ENCODE measurements around the gene PKDCC. TPM values are rescaled to one million over a fixed set of nuclear protein-coding genes. Genes with fewer than 3 reads are reported as not detected.

The PKDCC gene
- total and polyA plus RNA-seq, 2 of the 13 experiments (the other 11 are each of a cell fraction or from before 2014, with no cell fraction given) = 52.6 to 58.8 TPM

DNA sequence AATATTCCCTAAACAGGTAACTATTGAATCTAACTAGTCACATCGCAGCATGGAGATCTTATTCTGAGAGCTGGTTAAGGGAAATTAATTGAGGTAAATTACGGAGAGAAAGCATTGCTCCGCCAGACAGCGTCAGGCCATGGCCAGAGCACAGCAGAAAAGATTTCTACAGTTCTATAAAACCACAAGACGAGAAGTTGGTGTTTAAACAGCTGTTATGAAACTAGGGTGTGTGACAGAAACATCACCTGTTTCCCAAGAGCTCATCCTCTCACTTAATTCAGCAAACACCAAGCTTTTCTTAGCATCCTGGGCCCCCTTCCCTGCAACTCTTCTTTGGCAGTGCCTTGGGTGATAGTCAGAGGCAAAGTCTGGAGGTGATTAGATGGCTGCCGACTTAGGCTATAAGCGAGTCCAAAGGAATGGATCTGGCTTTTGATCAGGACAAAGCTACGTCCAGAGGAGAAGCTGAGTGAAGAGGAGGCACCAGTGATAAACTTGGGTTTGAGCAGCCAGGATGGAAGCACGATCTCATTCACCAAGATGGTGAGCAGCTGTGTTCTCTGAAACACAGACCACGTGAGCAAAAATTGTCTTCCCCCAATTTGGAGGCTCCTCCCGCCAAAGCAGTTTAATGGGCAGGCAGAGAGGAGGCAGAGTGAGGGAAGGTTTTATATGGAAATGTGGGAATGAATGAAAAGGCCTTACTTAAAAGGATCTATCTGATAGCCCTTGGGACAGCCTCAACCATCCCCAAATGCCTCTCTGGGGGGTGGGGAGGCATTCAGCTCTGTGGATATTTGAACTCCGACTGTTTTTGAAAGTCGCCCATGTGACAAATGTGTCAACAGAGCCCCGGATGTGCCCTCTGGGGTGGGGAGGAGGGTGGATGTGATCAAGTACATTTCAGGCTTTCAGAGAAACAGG lies 57.8 kb downstream of the PKDCC start (continued):
- TF ChIP-seq HIVEP1 (CRISPR knock-in tag; IDR thresholded peaks at IDR 0.05) (no peak; the same call in 1 of the 2 replicates), ZNF777 (CRISPR knock-in tag; IDR thresholded peaks at IDR 0.05) (no peak), FOXC1 (CRISPR knock-in tag; IDR thresholded peaks at IDR 0.05; ENCODE audit: borderline replicate concordance) (no peak), ZNF224 (CRISPR knock-in tag; IDR thresholded peaks at IDR 0.05) (no peak), TGIF2 (CRISPR knock-in tag; IDR thresholded peaks at IDR 0.05) (0 out of 2 replicates have a peak, but pooled peaks have one; percentile 6), ZFP37 (CRISPR knock-in tag; IDR thresholded peaks at IDR 0.05; ENCODE audit: borderline replicate concordance) (peak; percentile 87), DR1 (CRISPR knock-in tag; IDR thresholded peaks at IDR 0.05) (no peak), LCORL (IDR thresholded peaks at IDR 0.05) (no peak), LCORL (CRISPR knock-in tag; IDR thresholded peaks at IDR 0.05) (peak; percentile 84; the same call in 1 of the 2 replicates), SIN3B (IDR thresholded peaks at IDR 0.05; ENCODE audit: low read length) (no peak), PLRG1 (conservative IDR thresholded peaks at IDR 0.05) (no peak), HOXA7 (CRISPR knock-in tag; IDR thresholded peaks at IDR 0.05) (no peak), ZNF605 (CRISPR knock-in tag; IDR thresholded peaks at IDR 0.05) (peak; percentile 60; the same call in 1 of the 2 replicates), ZNF136 (CRISPR knock-in tag; IDR thresholded peaks at IDR 0.05; ENCODE audit: low read depth) (no peak), SALL2 (CRISPR knock-in tag; IDR thresholded peaks at IDR 0.05) (no peak), ZNF256 (CRISPR knock-in tag; conservative IDR thresholded peaks at IDR 0.05) (no peak), ZSCAN31 (CRISPR knock-in tag; IDR thresholded peaks at IDR 0.05; ENCODE audit: low read depth) (peak; percentile 33; the same call in 1 of the 2 replicates), CREB1 (IDR thresholded peaks at IDR 0.05) (no peak), CREB1 (CRISPR knock-in tag; IDR thresholded peaks at IDR 0.05) (peak; percentile 84), ZNF552 (CRISPR knock-in tag; IDR thresholded peaks at IDR 0.05; ENCODE audit: borderline replicate concordance) (peak; percentile 85; the same call in 1 of the 2 replicates), ARHGAP35 (CRISPR knock-in tag; IDR thresholded peaks at IDR 0.05; ENCODE audit: borderline replicate concordance) (no peak), ZNF138 (CRISPR knock-in tag; IDR thresholded peaks at IDR 0.05; ENCODE audit: low read depth) (no peak), ATAD3A (CRISPR knock-in tag; IDR thresholded peaks at IDR 0.05) (no peak), ZNF747 (CRISPR knock-in tag; IDR thresholded peaks at IDR 0.05; ENCODE audit: borderline replicate concordance) (no peak), MAFF (IDR thresholded peaks at IDR 0.05; ENCODE audit: low read depth, low read length) (0 out of 2 replicates have a peak, but pooled peaks have one; percentile 1)
- TF ChIP-seq, protein P1, sequence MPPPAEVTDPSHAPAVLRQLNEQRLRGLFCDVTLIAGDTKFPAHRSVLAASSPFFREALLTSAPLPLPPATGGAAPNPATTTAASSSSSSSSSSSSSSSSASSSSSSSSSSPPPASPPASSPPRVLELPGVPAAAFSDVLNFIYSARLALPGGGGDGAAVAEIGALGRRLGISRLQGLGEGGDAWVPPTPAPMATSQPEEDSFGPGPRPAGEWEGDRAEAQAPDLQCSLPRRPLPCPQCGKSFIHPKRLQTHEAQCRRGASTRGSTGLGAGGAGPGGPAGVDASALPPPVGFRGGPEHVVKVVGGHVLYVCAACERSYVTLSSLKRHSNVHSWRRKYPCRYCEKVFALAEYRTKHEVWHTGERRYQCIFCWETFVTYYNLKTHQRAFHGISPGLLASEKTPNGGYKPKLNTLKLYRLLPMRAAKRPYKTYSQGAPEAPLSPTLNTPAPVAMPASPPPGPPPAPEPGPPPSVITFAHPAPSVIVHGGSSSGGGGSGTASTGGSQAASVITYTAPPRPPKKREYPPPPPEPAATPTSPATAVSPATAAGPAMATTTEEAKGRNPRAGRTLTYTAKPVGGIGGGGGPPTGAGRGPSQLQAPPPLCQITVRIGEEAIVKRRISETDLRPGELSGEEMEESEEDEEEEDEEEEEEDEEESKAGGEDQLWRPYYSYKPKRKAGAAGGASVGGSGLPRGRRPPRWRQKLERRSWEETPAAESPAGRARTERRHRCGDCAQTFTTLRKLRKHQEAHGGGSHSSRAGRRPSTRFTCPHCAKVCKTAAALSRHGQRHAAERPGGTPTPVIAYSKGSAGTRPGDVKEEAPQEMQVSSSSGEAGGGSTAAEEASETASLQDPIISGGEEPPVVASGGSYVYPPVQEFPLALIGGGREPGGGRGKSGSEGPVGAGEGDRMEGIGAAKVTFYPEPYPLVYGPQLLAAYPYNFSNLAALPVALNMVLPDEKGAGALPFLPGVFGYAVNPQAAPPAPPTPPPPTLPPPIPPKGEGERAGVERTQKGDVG (CRISPR knock-in tag; IDR thresholded peaks at IDR 0.05; ENCODE audit: borderline replicate concordance) = no peak
- TF ChIP-seq, protein P2, sequence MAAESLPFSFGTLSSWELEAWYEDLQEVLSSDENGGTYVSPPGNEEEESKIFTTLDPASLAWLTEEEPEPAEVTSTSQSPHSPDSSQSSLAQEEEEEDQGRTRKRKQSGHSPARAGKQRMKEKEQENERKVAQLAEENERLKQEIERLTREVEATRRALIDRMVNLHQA (CRISPR knock-in tag; IDR thresholded peaks at IDR 0.05) = no peak
- TF ChIP-seq, protein P3, sequence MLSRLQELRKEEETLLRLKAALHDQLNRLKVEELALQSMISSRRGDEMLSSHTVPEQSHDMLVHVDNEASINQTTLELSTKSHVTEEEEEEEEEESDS (CRISPR knock-in tag; IDR thresholded peaks at IDR 0.05; ENCODE audit: borderline replicate concordance) = no peak

All from HepG2 (cell line).